Measurements from ENCODE around the gene TRA2B.

DNA sequence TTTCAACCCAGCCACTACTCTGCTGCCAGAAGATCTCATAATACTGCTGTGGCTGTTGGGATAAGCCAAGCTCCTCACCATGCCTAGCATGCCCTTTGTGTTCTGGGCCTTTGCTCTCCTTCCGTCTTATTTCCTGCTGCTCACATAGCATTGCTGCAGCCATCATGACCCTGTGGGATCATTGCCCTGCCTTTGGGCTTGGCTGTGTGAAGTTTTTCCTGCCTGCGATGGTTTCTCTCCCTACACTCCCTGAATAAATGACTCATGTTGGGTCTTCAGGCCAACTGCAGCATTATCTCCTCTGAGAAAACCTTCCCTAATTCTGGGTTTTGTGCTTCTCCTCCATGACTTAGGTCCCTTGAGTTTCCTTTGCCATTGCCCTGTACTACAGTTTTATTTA lies 20.8 kb upstream of the TRA2B start:
- no peak for TF ChIP-seq CTCF (IDR thresholded peaks at IDR 0.05)
- no peak for TF ChIP-seq POLR2A (IDR thresholded peaks at IDR 0.05)

Measured in thyroid gland (tissue), 4 donors.